Measurements from ENCODE around the gene TMEM222.

Gene TMEM222

GRCh38 chr1:27342391-27342777 is 20.4 kb downstream of the TMEM222 start:
- no peak for TF ChIP-seq CTCF (IDR thresholded peaks at IDR 0.05)
- H3K4me1 Mint-ChIP-seq, result peaks cover 53% of the 10 kb centered on the region
- peaks cover 3% of the 10 kb centered on the region for H3K27me3 Mint-ChIP-seq (ENCODE audit: low read depth, poor library complexity)
- no peak overlapping the region for H3K27ac Mint-ChIP-seq
- H3K4me3 Mint-ChIP-seq, result peak overlapping the region; percentile 57
- no peak for DNase-seq
- H3K9me3 Mint-ChIP-seq, result no peaks in the 10 kb centered on the region
- no peaks in the 10 kb centered on the region for H3K36me3 Mint-ChIP-seq (ENCODE audit: low read depth)

GRCh38 chr1:27342778-27343638 is 21.0 kb downstream of the TMEM222 start:
- Mint-ChIP-seq H3K27me3 (ENCODE audit: low read depth, poor library complexity) (peaks cover 6% of the 10 kb centered on the region), H3K4me1 (peaks cover 57% of the 10 kb centered on the region), H3K9me3 (no peaks in the 10 kb centered on the region), H3K4me3 (peak overlapping the region; percentile 57), H3K27ac (no peak overlapping the region), H3K36me3 (ENCODE audit: low read depth) (no peaks in the 10 kb centered on the region)
- TF ChIP-seq CTCF (IDR thresholded peaks at IDR 0.05), result no peak
- peak; percentile 34 for DNase-seq

- Mint-ChIP-seq H3K27me3 (ENCODE audit: low read depth, poor library complexity) (peaks cover 4% of the 10 kb centered on the region), H3K27ac (no peak overlapping the region), H3K4me3 (no peak overlapping the region), H3K9me3 (no peaks in the 10 kb centered on the region), H3K36me3 (ENCODE audit: low read depth) (no peaks in the 10 kb centered on the region), H3K4me1 (peaks cover 54% of the 10 kb centered on the region)
- DNase-seq, result no peak
- TF ChIP-seq CTCF (IDR thresholded peaks at IDR 0.05), result no peak
These were observed 21.7 kb downstream of the TMEM222 start for GRCh38 chr1:27343639-27344025.

GRCh38 chr1:27345272-27345671 is 23.3 kb downstream of the TMEM222 start:
- Mint-ChIP-seq H3K9me3 (no peaks in the 10 kb centered on the region), H3K27me3 (ENCODE audit: low read depth, poor library complexity) (peaks cover 7% of the 10 kb centered on the region), H3K4me1 (peaks cover 43% of the 10 kb centered on the region), H3K27ac (no peak overlapping the region), H3K4me3 (no peak overlapping the region), H3K36me3 (ENCODE audit: low read depth) (no peaks in the 10 kb centered on the region)
- no peak for DNase-seq
- TF ChIP-seq CTCF (IDR thresholded peaks at IDR 0.05), result no peak

GRCh38 chr1:27346357-27346756 is 24.4 kb downstream of the TMEM222 start:
- Mint-ChIP-seq H3K4me3 (no peak overlapping the region), H3K4me1 (peaks cover 35% of the 10 kb centered on the region), H3K27ac (no peak overlapping the region), H3K27me3 (ENCODE audit: low read depth, poor library complexity) (peaks cover 17% of the 10 kb centered on the region), H3K36me3 (ENCODE audit: low read depth) (no peaks in the 10 kb centered on the region), H3K9me3 (no peaks in the 10 kb centered on the region)
- TF ChIP-seq CTCF (IDR thresholded peaks at IDR 0.05), result no peak
- DNase-seq, result no peak

Measured in nephron progenitor cell (in vitro differentiated cells).